Activated T-cell treated with anti-CD3 and anti-CD28 coated beads for 1 hour (primary cell): Measurements from ENCODE around the gene TMEM132C.

ENCODE experiments used
- DNase-seq: peaks from one replicate; pipeline ENCODE4 v3.0.0-alpha.2; 2020; ENCODE audit warnings: low read depth

TMEM132C gene

GRCh38 chr12:128420163-128420562 is 153.2 kb downstream of the TMEM132C start:
- DNase-seq, result no peak

DNA sequence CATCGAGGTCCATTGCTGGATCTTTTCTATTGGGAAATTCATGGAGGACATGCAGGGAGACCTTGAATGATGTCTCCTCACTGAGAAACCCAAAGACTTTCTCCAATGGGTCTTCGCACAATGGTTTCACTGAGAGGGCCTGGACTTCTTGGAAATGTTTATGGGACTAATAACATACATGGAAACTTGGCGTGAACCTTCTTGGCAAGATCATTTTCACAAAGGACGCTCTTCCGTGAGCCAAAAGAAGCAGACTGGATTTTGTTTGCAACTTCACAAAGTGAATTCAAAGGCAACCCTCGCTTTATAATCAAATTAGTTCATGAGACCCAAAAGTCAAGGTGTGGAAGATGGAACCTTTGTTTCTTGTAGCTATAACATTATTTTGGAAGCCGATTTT is 154.4 kb downstream of the TMEM132C start:
- no peak for DNase-seq

DNA sequence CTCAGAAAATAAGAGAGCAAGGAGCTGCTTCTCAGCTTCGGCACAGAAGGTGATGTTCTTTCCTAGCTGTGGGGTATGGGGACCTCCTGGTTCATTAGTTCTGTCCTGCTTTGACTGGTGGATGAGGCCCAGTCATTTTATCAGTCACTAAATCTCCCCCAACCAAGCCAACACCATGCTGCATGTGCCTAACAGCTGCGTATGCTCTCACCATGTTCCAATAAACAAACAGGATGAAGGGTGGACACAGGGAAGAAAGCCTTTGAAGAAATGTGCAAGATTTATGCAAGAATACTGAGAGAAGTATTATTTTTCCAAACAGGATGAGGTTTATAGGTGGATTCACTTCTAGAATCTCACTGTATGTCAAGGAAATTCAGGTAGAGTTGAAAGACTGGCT is 156.2 kb downstream of the TMEM132C start:
- no peak for DNase-seq

DNA sequence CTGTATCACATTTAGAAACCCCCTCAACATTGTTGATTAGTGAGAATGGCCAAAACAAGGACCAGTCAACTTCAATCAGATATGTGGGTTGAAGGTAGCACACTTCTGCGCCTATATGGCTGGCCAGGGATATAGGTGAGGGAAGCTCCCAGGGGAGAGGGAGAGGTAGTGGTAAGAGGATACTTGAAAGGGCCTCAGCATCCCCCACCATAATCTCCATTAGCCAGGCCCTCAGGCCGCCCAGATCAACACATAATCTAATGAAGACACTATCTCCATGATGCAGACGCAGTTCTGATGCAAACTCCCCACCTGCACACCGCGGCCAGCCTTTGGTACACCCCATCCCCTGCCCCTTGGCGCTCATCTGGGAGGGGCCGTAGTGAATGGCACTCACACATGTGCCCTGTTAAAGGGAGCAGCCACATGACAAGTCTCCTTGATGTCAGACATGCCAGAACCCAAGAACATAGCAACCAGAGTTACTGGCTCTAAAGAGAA is 158.0 kb downstream of the TMEM132C start:
- no peak for DNase-seq

DNA sequence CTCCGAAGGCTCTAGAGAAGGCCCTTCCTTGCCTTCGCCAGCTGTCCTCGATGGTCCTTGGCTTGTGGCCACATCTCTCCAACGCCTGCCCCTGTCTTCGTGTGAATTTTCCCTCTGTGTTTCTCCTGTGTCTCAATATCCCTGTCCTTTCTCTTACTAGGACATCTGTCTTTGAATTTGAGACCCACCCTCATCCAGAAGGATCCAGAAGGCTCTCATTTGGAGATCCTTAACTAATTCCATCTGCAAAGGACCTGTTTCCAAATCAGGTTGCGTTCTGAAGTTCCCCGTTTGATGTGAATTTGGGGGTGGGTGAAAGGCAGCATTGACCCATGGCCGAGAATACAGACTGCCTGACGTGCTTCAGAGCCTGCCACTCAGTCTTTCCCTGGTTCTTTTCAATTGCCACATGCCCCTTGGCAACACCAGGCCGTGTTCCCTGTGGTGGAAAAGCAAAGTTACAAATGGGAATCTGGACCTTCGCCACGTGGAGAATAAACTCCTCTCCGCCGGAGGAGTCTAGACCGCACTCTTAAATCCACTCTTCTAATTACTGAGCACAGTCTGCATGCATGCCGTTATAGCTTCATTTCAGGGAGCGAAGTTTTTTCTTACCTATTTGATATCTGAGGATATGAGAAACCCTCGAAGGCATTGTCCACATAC is 158.8 kb downstream of the TMEM132C start:
- no peak for DNase-seq

DNA sequence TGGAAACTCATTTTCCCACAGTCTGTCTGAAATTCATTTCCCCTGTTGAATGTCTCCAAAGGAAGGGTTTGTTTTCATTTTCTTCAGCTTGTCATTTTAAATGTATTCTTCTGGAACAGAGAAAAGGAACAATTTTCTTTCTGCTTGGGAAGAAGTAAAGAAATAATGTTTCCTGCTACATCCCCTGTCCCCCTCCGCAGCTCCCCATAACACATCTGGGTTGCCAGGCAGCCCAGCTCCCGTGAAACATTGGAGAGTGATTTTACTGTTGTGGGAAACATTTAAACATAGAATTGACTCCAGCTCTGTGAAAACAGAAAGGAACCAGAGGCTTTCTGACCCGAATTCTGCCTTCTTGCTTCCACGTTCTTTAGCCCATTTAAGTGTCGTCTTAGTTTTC is 159.5 kb downstream of the TMEM132C start:
- DNase-seq, result no peak

DNA sequence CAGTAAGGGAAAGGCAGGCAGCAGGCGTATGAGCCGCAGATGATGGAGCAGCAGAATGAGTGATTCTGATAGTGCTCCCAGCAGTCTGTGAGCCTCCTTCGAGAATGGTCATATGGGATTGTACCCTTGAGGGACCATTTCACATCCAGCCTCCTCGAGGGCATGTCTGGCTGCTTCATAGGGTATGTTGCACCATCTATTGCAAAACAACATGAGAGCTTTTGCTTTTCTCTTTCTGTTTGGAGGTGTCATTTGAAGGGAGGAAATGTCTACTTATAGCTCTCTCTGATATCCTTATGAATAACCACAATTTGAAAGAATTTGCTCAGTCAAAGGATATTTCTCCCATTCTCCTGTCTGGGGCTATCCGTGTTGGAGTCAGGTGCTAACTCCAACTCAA is 172.8 kb downstream of the TMEM132C start:
- DNase-seq, result no peak

GRCh38 chr12:128442096-128442495 is 175.1 kb downstream of the TMEM132C start:
- no peak for DNase-seq

GRCh38 chr12:128444598-128444997 is 177.6 kb downstream of the TMEM132C start:
- no peak for DNase-seq

GRCh38 chr12:128445415-128446127 is 178.6 kb downstream of the TMEM132C start:
- DNase-seq, result no peak

DNA sequence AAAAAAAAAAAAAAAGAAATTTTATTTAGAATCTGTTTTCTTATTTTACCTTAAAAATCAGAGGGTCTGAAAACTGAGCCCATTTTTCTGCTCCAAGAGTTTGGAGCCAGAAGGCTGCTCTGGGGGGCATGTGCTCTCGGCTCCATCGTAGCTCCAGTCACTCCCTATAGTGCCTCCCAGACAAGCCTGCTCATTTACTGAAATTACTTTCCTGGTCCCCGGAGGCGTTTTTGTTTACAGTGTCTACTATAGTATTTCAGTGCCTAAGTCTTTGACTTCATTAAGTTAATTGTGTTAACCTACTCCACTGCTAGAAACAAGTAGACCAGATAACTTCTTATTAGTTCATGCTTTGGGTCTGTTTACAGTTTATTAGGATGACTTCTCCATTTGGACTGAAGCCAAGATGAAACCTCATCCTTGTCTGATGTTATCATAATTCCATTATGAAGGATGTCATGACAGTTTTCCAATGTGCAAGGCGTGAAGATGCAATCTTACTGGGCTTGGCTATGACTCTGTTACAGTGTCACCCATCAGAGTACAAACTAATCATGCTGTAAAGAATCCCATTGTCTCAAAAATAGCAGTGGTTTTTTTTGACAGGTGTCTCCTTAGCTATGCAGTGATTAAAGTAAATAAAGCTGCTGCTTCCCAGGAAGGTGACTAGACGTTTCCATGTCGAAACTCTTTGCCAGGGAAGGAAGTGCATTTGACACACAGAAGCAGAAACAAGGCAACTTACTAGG is 182.3 kb downstream of the TMEM132C start:
- DNase-seq, result no peak

DNA sequence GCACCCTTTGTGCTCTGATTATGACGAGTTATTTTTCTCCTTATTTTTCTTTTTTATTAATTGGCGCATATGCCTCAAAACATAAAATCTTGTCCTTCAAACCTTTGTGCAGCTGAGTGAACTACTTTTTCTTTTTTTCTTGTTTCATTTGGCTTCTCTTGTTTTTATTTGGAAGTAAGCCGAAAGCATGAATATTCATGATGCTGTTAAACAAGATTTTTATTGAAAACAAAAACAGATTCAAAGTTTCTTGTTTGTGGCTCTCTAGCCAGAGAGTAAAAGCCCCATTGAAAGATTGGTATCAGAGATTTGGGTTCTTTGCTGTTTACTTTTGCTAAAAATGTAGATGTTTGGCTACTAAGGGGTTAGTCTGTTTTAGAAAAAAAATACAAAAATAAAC is 183.8 kb downstream of the TMEM132C start:
- no peak for DNase-seq

DNA sequence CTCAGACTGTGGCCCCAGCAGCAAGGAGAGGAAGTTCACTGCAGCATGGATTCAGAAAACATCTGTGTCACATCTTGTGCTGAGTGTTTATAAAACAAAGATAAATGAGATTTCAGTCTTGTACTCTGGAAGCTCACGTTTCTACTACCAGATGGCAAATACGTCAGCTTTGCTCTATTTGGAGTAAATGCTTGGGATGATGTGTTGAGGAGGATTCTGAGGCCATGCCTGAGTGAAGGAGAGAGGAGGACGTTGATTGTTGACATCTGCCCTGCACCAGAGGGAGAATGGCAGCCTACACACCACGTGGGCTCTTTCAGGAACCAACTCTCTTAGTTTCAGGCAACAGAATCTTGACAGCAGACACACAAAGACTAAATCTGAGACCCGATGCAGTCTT is 188.9 kb downstream of the TMEM132C start:
- DNase-seq, result no peak

GRCh38 chr12:128456922-128457321 is 190.0 kb downstream of the TMEM132C start:
- DNase-seq, result no peak

- DNase-seq, result no peak
Measured at GRCh38 chr12:128458301-128458974, 191.5 kb downstream of the TMEM132C start.

- DNase-seq, result no peak
Measured at GRCh38 chr12:128459067-128459466, 192.1 kb downstream of the TMEM132C start.

DNA sequence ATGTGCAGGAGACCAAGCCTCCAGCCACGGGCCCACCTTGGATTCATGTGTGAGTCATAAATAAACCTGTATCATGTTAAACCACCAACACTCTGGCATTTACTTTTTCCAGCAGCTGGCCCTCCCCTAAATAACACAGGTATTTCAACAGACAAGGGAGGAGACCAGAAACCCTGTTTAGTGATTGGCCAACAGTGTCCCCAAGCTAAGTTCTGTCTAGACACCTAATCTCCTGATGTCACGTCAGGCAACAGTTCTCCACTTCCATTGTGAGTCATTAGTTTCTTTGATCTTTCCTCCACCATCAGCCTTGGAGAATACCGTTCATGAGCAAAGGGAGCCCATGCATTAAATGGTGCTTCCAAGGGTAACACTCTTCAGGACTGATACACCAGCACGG is 196.9 kb downstream of the TMEM132C start:
- DNase-seq, result no peak

GRCh38 chr12:128467882-128468281 is 200.9 kb downstream of the TMEM132C start:
- DNase-seq, result no peak

DNA sequence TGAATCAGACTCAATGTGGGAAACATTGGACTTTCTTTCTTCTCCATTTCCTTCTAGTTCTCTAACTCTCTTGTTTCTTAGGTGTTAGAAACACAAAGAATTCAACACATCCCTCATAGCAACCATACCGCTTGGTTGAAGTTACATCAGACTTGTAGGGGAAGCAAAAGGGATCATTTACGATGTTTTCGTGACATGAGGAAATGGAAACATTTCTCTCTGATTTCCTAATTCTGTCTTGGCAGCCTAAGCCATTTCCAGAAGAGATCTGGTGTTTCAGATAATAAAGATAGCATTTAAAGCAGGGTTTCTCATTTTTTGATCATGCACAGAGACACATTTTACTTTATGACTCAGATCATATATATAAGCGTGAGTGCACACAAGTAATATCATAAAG is 202.0 kb downstream of the TMEM132C start:
- DNase-seq, result no peak

DNA sequence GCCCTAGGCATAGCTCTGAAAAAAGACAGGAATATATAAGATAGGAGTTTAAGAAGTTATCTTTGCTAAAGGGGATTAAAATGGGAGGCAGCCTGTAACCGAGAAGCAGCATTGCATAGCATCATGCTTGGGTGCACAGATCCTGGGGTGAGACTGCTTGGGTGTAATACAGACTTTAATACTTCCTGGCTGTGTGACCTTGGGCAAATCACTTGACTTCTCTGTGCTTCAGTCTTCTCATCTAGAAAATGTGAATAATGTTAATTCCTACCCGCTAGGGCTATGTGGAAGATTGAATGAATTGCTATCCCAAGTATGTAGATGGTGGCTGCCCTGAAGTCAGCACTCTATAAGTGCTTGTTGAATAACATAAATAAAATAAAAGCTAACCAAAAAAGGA is 204.5 kb downstream of the TMEM132C start:
- no peak for DNase-seq

DNA sequence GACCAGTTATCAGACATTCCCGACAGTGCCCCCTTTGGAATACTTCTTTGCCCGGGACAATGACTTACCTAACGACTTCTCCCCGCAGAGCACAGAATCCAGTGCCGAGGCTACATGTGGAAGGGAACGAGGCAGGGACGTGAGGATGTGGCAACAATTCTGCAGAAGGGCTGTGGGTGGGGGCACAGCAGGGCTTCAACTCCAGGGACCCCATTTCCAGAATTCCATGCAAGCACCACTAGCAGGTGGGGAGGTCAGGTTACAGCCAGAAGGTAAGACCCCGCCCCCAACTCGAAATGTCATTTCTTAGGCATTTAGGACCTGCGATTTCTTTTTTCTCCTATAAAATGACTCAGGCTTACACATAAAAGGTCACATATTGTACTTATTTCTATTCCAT is 207.9 kb downstream of the TMEM132C start:
- DNase-seq, result no peak

GRCh38 chr12:128476266-128476665 is 209.3 kb downstream of the TMEM132C start:
- no peak for DNase-seq
